ENCODE data around the gene UMODL1.

The UMODL1 gene

GRCh38 chr21:42071146-42071737, at the start of gene UMODL1:
UMODL1 (plus strand) TSS chr21:42071317; CDS start chr21:42071317, 0 bp downstream.
- DNase-seq (ENCODE audit: low read depth in 2 of 2): no peak

GRCh38 chr21:42021371-42022090, 49.6 kb upstream of the UMODL1 start:
- DNase-seq (ENCODE audit: low read depth in 2 of 2): no peak

- DNase-seq (ENCODE audit: low read depth in 2 of 2): no peak
Observed at GRCh38 chr21:42022091-42022430, 49.1 kb upstream of the UMODL1 start.

- no peak for DNase-seq (ENCODE audit: low read depth in 2 of 2)
Observed at GRCh38 chr21:42022906-42023305, 48.2 kb upstream of the UMODL1 start.

- no peak for DNase-seq (ENCODE audit: low read depth in 2 of 2)
Observed at GRCh38 chr21:42025376-42026081, 45.6 kb upstream of the UMODL1 start.

GRCh38 chr21:42026082-42026435, 45.1 kb upstream of the UMODL1 start:
- DNase-seq (ENCODE audit: low read depth in 2 of 2): no peak

GRCh38 chr21:42027085-42027821, 43.9 kb upstream of the UMODL1 start:
- DNase-seq (ENCODE audit: low read depth in 2 of 2): no peak

- DNase-seq (ENCODE audit: low read depth in 2 of 2): no peak
Observed at GRCh38 chr21:42027822-42028765, 43.0 kb upstream of the UMODL1 start.

- DNase-seq (ENCODE audit: low read depth in 2 of 2): no peak
Observed at GRCh38 chr21:42028766-42029425, 42.2 kb upstream of the UMODL1 start.

GRCh38 chr21:42030311-42030710, 40.8 kb upstream of the UMODL1 start:
- DNase-seq (ENCODE audit: low read depth in 2 of 2): no peak

- no peak for DNase-seq (ENCODE audit: low read depth in 2 of 2)
Observed at GRCh38 chr21:42031241-42031640, 39.9 kb upstream of the UMODL1 start.

GRCh38 chr21:42031816-42032215, 39.3 kb upstream of the UMODL1 start:
- DNase-seq (ENCODE audit: low read depth in 2 of 2): no peak

- no peak for DNase-seq (ENCODE audit: low read depth in 2 of 2)
Observed at GRCh38 chr21:42032266-42032665, 38.9 kb upstream of the UMODL1 start.

- DNase-seq (ENCODE audit: low read depth in 2 of 2): no peak
Observed at GRCh38 chr21:42032968-42033367, 38.1 kb upstream of the UMODL1 start.

GRCh38 chr21:42036313-42036712, 34.8 kb upstream of the UMODL1 start:
- no peak for DNase-seq (ENCODE audit: low read depth in 2 of 2)

GRCh38 chr21:42037516-42037915, 33.6 kb upstream of the UMODL1 start:
- no peak for DNase-seq (ENCODE audit: low read depth in 2 of 2)

- no peak for DNase-seq (ENCODE audit: low read depth in 2 of 2)
Observed at GRCh38 chr21:42037943-42038342, 33.2 kb upstream of the UMODL1 start.

- DNase-seq (ENCODE audit: low read depth in 2 of 2): no peak
Observed at GRCh38 chr21:42038393-42038792, 32.7 kb upstream of the UMODL1 start.

GRCh38 chr21:42038826-42039425, 32.2 kb upstream of the UMODL1 start:
- no peak for DNase-seq (ENCODE audit: low read depth in 2 of 2)

GRCh38 chr21:42039470-42039901, 31.6 kb upstream of the UMODL1 start:
- no peak for DNase-seq (ENCODE audit: low read depth in 2 of 2)

Data from fibroblast of skin of left biceps (primary cell).